GM21381 (cell line): ENCODE data around the gene ANK3.

ENCODE experiments used
- ATAC-seq: cut with Tn5 transposase; IDR thresholded peaks from one replicate; pipeline ENCODE4 v1.9.1; 2021; ENCODE audit warnings: mild to moderate bottlenecking, moderate library complexity; ENCODE audit not compliant: unreplicated experiment

The ANK3 gene

DNA sequence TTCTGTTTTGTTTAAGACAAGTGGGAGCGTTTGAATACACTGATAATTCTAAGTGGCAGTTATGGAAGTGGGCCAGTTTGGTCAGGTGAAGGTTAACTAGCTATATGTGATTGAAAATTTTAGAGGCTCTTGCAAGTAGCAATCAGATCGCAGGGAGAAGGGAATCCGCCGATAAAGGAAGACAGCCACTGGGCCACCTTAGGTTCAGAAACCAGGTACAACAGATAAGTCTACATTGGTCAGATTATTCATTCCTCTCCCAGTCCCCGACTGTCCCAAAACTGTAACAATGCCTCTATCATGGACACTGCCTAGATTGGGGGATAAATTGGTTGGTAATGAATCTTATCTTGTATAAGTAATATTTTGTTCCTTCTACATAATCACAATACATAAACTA, 8.9 kb downstream of the ANK3 start:
- no peak for ATAC-seq

DNA sequence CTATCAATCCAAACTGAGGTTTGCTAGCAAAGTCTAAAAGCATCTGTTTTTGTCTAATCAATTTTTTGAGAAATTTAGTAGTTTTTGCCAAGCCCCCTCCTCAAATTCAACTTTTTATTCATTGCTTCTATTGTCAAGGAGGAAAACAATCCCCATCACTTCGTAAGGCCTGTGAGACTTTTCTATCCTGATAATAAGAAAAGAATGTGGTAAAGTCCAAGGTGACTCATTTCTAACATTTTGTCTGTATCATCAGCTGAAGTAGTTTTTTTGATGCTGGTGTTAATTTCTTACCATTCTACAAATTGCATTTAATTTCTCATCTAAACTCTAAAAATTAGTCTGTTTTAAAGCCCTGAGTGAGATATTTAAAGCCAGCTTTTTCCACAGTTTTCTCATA, 11.7 kb downstream of the ANK3 start:
- no peak for ATAC-seq

GRCh38 chr10:60377042-60377352, 12.7 kb downstream of the ANK3 start:
- ATAC-seq = no peak

GRCh38 chr10:60376221-60377041, 13.2 kb downstream of the ANK3 start:
- no peak for ATAC-seq

GRCh38 chr10:60375293-60376004, 14.2 kb downstream of the ANK3 start:
- ATAC-seq = no peak

- no peak for ATAC-seq
Observed at GRCh38 chr10:60374836-60375235, 14.8 kb downstream of the ANK3 start.

GRCh38 chr10:60372436-60372835, 17.2 kb downstream of the ANK3 start:
- ATAC-seq = no peak

DNA sequence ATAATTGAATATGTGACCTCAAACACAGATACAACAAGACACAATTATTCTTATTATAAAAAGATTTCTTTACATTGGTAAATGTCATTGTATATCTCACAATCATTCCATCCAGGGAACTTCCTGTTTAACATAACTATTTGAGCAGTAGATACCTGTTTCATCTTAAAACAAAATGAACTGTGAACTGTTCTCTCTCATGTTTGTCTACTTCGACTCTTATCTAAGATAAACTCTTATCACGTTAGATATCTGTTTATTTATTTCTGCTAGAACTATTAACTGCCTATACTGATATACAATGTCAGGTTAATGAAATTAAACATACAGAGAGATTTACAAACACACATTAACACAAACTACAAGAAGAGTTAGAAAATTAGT, 20.1 kb downstream of the ANK3 start:
- ATAC-seq = no peak

- no peak for ATAC-seq
Observed at GRCh38 chr10:60368875-60369546, 20.7 kb downstream of the ANK3 start.

- ATAC-seq = no peak
Observed at GRCh38 chr10:60367901-60368300, 21.8 kb downstream of the ANK3 start.

DNA sequence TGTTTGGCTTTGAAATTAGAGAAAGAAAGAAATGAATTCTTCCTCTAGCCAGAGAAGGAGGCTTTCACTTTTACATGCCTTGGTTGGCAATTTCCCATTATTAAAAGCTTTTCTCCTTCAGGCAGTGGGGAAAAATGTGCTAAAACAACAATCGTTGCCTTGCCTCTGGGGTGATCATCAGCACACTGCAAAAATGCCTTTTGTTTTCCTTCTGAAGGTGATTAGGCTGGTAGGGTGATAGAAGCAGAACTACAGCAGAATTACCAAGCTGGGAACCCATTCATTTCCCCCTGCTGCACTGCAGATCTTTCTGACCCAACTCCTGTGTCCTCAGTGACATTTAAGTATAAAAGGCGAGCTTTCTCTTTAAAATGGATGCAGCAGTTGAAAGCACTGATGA, 22.2 kb downstream of the ANK3 start:
- ATAC-seq = no peak

DNA sequence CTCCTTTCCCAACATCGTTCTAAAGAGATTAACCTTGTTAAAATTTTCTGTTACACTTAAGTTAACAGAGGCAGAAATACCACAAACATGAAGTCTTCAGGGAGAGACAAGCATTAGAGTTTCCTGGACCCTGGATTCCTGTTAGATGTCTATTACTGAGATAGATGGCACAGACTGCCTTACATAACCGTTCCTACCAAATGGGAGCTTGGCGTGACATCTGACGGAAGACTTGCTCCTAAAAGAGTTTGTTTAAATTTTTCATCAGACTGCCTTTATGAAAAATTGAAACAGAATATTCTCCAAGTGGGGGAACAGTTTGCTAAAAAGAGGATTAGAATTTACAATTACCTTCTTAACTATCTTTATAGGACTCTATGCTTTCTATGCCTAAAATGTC, 22.7 kb downstream of the ANK3 start:
- ATAC-seq = no peak

- ATAC-seq = no peak
Observed at GRCh38 chr10:60363187-60363586, 26.5 kb downstream of the ANK3 start.

DNA sequence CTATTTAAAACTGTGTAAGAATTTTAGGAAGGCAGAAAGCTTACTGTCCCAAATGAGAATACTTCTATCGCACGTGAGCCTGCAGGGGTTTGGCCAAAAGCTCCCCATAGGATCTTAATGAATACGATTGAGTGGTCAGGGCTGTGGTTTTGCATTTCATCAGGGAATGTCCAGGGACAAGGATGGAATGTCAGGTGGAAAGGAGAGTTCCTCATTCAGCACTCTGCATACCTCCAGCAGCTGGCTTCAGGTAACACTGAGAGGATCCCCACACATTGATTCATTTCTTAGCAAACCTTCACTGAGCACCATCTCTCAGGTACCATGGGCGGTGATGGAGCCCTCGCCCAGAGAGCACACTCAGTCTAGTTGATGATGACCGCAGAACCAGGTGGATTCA, 27.2 kb downstream of the ANK3 start:
- ATAC-seq = no peak

GRCh38 chr10:60359066-60359465, 30.6 kb downstream of the ANK3 start:
- ATAC-seq = no peak

GRCh38 chr10:60358282-60358681, 31.4 kb downstream of the ANK3 start:
- ATAC-seq = peak; percentile 96

- no peak for ATAC-seq
Observed at GRCh38 chr10:60353519-60354258, 36.0 kb downstream of the ANK3 start.

DNA sequence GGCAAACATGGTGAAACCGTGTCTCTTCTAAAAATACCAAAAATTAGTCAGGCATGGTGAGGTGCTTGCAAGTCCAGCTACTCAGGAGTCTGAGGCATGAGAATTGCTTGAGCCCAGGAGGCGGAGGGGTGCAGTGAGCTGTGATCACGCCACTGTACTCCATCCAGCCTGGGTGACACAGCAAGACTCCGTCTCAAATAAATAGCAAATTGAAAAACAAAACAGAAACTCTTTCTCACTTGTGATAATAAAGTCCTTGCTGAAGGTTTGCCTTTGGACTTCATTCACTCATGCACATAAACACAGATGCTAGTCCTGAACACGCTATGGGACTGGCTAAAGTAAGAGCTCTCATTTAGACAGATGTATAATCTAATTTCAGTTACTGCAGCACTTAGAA, 37.6 kb downstream of the ANK3 start:
- ATAC-seq = peak; percentile 57

- peak; percentile 56 for ATAC-seq
Observed at GRCh38 chr10:60351191-60351853, 38.4 kb downstream of the ANK3 start.

DNA sequence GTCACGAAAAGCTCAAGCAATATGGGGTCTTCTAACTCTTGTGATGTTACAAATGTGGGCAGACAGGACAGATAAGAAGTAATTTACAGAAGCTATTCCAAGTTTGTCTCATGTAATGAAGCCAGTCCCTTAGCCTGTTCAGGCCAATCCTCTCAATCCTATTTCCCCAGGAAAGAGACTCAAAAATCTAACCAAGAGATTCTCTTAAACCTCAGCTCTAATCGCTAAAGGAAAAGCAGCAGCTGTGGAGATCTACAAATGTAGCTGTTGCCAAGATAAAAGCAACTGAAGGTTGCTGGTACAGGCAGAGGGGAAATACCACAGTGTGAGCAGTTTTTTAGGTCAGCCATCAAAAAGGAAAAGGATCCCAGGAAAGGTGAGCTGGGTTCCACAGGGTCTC, 39.3 kb downstream of the ANK3 start:
- no peak for ATAC-seq

GRCh38 chr10:60349426-60349825, 40.2 kb downstream of the ANK3 start:
- ATAC-seq = no peak
